ENCODE results near the gene FBXO8.

FBXO8 gene

DNA sequence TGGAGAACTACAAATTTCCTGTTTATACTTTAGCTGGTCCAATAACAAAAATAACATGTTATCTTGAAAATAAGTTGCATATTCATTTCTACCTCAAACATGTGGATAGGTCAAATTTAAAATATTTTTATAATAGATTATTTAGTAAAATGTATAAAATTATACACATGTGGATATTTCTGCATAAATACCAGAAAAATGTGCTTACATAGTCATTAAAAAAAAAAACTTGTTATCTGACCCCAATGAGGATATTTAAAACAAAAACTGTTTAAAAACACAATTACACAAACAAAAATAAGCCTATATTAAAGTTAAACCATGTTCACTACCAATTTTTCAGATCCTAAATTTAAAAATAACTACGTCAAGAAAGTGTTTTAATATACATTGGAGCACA, 28.1 kb downstream of the FBXO8 start:
- H3K27me3 ChIP-seq: no peaks in the 10 kb centered on the region
- TF ChIP-seq, protein P1, sequence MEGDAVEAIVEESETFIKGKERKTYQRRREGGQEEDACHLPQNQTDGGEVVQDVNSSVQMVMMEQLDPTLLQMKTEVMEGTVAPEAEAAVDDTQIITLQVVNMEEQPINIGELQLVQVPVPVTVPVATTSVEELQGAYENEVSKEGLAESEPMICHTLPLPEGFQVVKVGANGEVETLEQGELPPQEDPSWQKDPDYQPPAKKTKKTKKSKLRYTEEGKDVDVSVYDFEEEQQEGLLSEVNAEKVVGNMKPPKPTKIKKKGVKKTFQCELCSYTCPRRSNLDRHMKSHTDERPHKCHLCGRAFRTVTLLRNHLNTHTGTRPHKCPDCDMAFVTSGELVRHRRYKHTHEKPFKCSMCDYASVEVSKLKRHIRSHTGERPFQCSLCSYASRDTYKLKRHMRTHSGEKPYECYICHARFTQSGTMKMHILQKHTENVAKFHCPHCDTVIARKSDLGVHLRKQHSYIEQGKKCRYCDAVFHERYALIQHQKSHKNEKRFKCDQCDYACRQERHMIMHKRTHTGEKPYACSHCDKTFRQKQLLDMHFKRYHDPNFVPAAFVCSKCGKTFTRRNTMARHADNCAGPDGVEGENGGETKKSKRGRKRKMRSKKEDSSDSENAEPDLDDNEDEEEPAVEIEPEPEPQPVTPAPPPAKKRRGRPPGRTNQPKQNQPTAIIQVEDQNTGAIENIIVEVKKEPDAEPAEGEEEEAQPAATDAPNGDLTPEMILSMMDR (IDR thresholded peaks at IDR 0.05): no peak
- H3K4me3 ChIP-seq: no peak overlapping the region
- no peak for DNase-seq
- no peaks in the 10 kb centered on the region for H3K36me3 ChIP-seq
- peaks cover 0 to 22% (median 5%) of the 10 kb centered on the region in 4 donors for H3K4me1 ChIP-seq
- no peak overlapping the region for H3K27ac ChIP-seq
- intact Hi-C loops (cut with DNase I; ENCODE audit: low total_unique reads): no loop called here
- no peaks in the 10 kb centered on the region for H3K9me3 ChIP-seq

DNA sequence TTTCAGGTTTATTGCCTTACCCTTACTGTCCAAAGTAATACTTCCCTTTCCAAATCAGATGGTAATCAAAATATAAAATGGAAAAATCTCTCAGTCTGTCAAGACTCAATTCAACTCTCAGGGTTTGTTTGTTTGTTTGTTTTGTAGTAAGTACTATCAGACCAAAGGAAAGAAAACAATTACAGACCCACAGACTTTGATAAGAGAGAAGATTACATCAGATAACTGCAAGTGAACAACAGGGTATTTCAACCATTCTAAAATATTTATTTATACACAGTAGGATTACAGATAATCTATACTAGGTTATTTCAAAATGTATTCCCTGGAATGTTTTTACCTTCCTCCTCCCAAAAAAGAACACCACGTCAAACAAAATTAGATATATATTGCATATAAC, 28.9 kb downstream of the FBXO8 start:
- Histone ChIP-seq H3K27ac (no peak overlapping the region), H3K4me3 (no peak overlapping the region), H3K36me3 (no peaks in the 10 kb centered on the region), H3K9me3 (no peaks in the 10 kb centered on the region), H3K4me1 (peaks cover 0 to 18% (median 3%) of the 10 kb centered on the region in 4 donors), H3K27me3 (no peaks in the 10 kb centered on the region)
- DNase-seq: no peak
- intact Hi-C loops (cut with DNase I; ENCODE audit: low total_unique reads): no loop called here
- TF ChIP-seq, protein P1 (IDR thresholded peaks at IDR 0.05): no peak

DNA sequence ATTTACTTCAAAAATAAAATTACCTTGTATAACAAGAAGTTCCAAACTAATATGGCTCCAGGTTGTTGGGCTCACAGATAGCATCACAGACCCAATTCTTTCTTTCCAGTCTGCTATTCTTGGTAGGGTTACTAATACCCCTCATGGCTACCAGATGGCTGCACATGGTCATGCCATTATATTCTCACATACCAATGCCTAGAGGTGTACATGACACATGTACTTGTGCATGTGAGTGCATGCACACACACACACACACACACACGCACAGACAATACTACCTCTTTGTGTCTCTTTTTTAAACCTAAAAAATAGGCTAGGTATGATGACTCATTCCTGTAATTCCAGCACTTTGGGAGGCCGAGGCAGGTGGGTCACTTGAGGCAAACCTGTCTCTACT, 31.1 kb downstream of the FBXO8 start:
- Histone ChIP-seq H3K9me3 (no peaks in the 10 kb centered on the region), H3K27ac (no peak overlapping the region), H3K27me3 (no peaks in the 10 kb centered on the region), H3K4me3 (no peak overlapping the region), H3K4me1 (peaks cover 0 to 18% (median 3%) of the 10 kb centered on the region in 4 donors), H3K36me3 (no peaks in the 10 kb centered on the region)
- intact Hi-C loops (cut with DNase I; ENCODE audit: low total_unique reads): no loop called here
- TF ChIP-seq, protein P1 (IDR thresholded peaks at IDR 0.05): no peak
- DNase-seq: no peak

DNA sequence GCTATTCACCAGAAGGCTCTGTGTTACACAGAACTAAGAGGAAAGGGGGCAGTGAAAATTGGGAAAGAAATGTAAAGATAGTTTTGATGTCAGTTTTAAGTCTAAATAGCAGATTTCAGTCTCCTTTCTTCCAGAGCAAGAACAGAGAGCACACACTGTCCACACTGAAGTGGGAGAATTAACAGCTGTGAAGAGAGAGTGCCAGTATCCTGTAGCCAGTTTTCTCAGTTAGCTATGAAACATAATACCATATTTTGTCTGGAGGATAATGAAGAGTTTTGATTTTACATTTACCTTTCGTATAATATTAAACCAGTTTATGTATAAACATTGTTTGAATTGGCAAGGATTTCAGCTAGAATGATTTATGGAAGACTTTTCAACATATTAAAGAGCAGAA, 35.1 kb downstream of the FBXO8 start:
- H3K4me3 ChIP-seq: no peak overlapping the region
- TF ChIP-seq, protein P1 (IDR thresholded peaks at IDR 0.05): no peak

DNA sequence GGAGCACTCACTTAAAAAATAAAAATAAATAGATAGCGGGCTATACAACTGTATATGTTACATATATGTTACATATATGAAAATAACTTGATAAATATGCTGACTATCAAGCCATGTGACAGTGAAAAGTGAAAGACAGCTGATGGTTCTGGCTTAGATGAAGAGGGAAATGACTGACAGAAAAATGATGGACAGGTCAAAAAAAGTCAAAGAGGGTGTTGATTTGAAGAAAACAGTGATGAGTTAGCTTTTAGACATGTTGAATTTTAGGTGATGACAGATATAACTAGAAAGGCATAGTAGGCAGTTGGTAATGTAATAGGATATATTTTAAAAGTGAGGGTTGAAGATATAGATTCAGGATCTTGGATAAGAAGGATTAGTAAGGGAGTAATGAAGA, 37.8 kb downstream of the FBXO8 start:
- H3K9me3 ChIP-seq: no peaks in the 10 kb centered on the region
- DNase-seq: no peak
- no peaks in the 10 kb centered on the region for H3K27me3 ChIP-seq

More for the DNA sequence above, 35.1 kb downstream of the FBXO8 start:
- intact Hi-C loops (cut with DNase I; ENCODE audit: low total_unique reads): no loop called here
- DNase-seq: no peak
- Histone ChIP-seq H3K4me1 (no peaks in the 10 kb centered on the region), H3K36me3 (no peaks in the 10 kb centered on the region), H3K9me3 (no peaks in the 10 kb centered on the region), H3K27me3 (no peaks in the 10 kb centered on the region), H3K27ac (no peak overlapping the region)

More for the DNA sequence above, 37.8 kb downstream of the FBXO8 start:
- intact Hi-C loops (cut with DNase I; ENCODE audit: low total_unique reads): no loop called here
- TF ChIP-seq, protein P1 (IDR thresholded peaks at IDR 0.05): no peak
- Histone ChIP-seq H3K27ac (no peak overlapping the region), H3K4me1 (no peaks in the 10 kb centered on the region), H3K4me3 (no peak overlapping the region), H3K36me3 (no peaks in the 10 kb centered on the region)

Measured in tibial artery (tissue), 4 donors.